Gastrocnemius medialis (tissue), 4 donors: ENCODE measurements around the gene CDH4.
"Not testable (repeated sequence)": the region's sequence is repeated elsewhere in the genome, so short reads cannot be mapped to it uniquely, and the experiment has no call there.

Source experiments
- POLR2A ChIP-seq, 2 donors: fragments of 450-650 bp; IDR thresholded peaks; one replicate each; pipeline ENCODE4 v1.6.1; 2017; ENCODE audit warnings: antibody characterized with exemption in 2 of 2, mild to moderate bottlenecking in 2 of 2, moderate library complexity in 2 of 2
- TF ChIP-seq, protein P1 (sequence below), 5 experiments: fragments of 450-650 bp in 3 of 5; fragments of 200-600 bp in 2 of 5; sonication (generic) in 2 of 5; IDR thresholded peaks in 4 of 5; conservative IDR thresholded peaks in 1 of 5; 1 replicate in 4 of 5; 2 replicates in 1 of 5; pipeline ENCODE4 v1.5.1; 2016 to 2019; ENCODE audit warnings: antibody characterized with exemption in 5 of 5, mild to moderate bottlenecking in 3 of 5, moderate library complexity in 3 of 5

GRCh38 chr20:61945495-61945894 lies 693.4 kb downstream of the CDH4 start:
- TF ChIP-seq, protein P1, sequence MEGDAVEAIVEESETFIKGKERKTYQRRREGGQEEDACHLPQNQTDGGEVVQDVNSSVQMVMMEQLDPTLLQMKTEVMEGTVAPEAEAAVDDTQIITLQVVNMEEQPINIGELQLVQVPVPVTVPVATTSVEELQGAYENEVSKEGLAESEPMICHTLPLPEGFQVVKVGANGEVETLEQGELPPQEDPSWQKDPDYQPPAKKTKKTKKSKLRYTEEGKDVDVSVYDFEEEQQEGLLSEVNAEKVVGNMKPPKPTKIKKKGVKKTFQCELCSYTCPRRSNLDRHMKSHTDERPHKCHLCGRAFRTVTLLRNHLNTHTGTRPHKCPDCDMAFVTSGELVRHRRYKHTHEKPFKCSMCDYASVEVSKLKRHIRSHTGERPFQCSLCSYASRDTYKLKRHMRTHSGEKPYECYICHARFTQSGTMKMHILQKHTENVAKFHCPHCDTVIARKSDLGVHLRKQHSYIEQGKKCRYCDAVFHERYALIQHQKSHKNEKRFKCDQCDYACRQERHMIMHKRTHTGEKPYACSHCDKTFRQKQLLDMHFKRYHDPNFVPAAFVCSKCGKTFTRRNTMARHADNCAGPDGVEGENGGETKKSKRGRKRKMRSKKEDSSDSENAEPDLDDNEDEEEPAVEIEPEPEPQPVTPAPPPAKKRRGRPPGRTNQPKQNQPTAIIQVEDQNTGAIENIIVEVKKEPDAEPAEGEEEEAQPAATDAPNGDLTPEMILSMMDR (IDR thresholded peaks at IDR 0.05 in 4 of 5, conservative IDR thresholded peaks at IDR 0.05 in 1 of 5) = not testable (repeated sequence)
- not testable (repeated sequence) for TF ChIP-seq POLR2A (IDR thresholded peaks at IDR 0.05)
